Endothelial cell of umbilical vein (primary cell): ENCODE results near the gene DIAPH3. TPM values are rescaled to one million over a fixed set of nuclear protein-coding genes. Genes with fewer than 3 reads are reported as not detected.

Experiments used
- BruUV-seq: library from RNA; stranded (reverse); fragments of 400-500 nt; replicated peaks from 2 replicates; lab custom pipeline; 2021; lab: Mats Ljungman, UMichigan
- CTCF ChIA-PET: fragments of 300-600, 350-600 bp; sonication (Branson Sonifier 250); formaldehyde crosslinking; loops from one replicate; lab custom pipeline; 2021; ENCODE audit warnings: antibody characterized with exemption, inconsistent platforms; lab: Charles Lee
- POLR2A ChIA-PET: fragments of 300-600, 350-600 bp; sonication (Branson Sonifier 250); formaldehyde crosslinking; loops from one replicate; lab custom pipeline; 2021; ENCODE audit warnings: antibody characterized with exemption, inconsistent platforms; lab: Charles Lee
- DNase-seq: peaks from one replicate; pipeline ENCODE4 v3.0.0-alpha.2; 2011; ENCODE audit warnings: low read depth, low spot score
- FAIRE-seq: peaks from 2 replicates; lab custom pipeline; 2011; peaks lifted over from hg19 to GRCh38; lab: Jason Lieb, UNC
- H2AFZ ChIP-seq: 2 replicates; pipeline ENCODE4 v1.6.0; 2012; ENCODE audit warnings: low read depth, low read length, control low read depth, inconsistent platforms
- H3K27ac ChIP-seq: 2 replicates; pipeline ENCODE4 v1.5.1; 2011; ENCODE audit warnings: low read depth, mild to moderate bottlenecking, control low read depth, low read length, moderate library complexity; ENCODE audit not compliant: insufficient read depth
- H3K27me3 ChIP-seq, 2 experiments: 2 replicates each; pipeline versions ENCODE4 v1.6.0 to v1.6.1; 2011; ENCODE audit warnings: low read length in 2 of 2, mixed read lengths in 1 of 2; ENCODE audit not compliant: control insufficient read depth in 2 of 2, insufficient read depth in 2 of 2
- H3K36me3 ChIP-seq, 2 experiments: 2 replicates in 1 of 2; 3 replicates in 1 of 2; pipeline ENCODE4 v1.5.1; 2011; ENCODE audit warnings: low read length in 2 of 2, mild to moderate bottlenecking in 1 of 2, moderate library complexity in 1 of 2; ENCODE audit not compliant: control insufficient read depth in 2 of 2, insufficient read depth in 2 of 2; ENCODE audit errors: extremely low read depth in 1 of 2
- H3K4me1 ChIP-seq: 3 replicates; pipeline ENCODE4 v1.5.1; 2011; ENCODE audit warnings: mild to moderate bottlenecking, low read length; ENCODE audit not compliant: control insufficient read depth, insufficient read depth; ENCODE audit errors: extremely low read depth
- H3K4me2 ChIP-seq: 2 replicates; pipeline ENCODE4 v1.6.1; 2011; ENCODE audit warnings: low read length, control low read depth, mixed read lengths; ENCODE audit not compliant: insufficient read depth
- H3K4me3 ChIP-seq, 3 experiments: fragments of 200-600 bp in 1 of 3; sonication (generic), shearing (Covaris generic) in 1 of 3; replicated peaks in 1 of 3; 2 replicates each; pipeline ENCODE4 v1.5.1; 2011 to 2016; ENCODE audit warnings: control low read depth in 3 of 3, low read length in 3 of 3, mild to moderate bottlenecking in 2 of 3, inconsistent platforms in 1 of 3, low read depth in 1 of 3, moderate library complexity in 1 of 3; ENCODE audit not compliant: insufficient read depth in 1 of 3
- H3K79me2 ChIP-seq: 2 replicates; pipeline ENCODE4 v1.6.0; 2012; ENCODE audit warnings: low read length, inconsistent platforms; ENCODE audit not compliant: control insufficient read depth, insufficient read depth
- H3K9ac ChIP-seq: replicated peaks from 2 replicates; pipeline ENCODE3; 2011; ENCODE audit warnings: low read length, control low read depth; ENCODE audit not compliant: insufficient read depth; ENCODE audit errors: extremely low read depth
- H3K9me1 ChIP-seq: replicated peaks from 3 replicates; pipeline ENCODE4 v1.6.0; 2011; ENCODE audit warnings: mild to moderate bottlenecking, low read length; ENCODE audit not compliant: control insufficient read depth, insufficient read depth; ENCODE audit errors: extremely low read depth
- H3K9me3 ChIP-seq: replicated peaks from 2 replicates; pipeline ENCODE4 v1.5.1; 2012; ENCODE audit warnings: low read length, inconsistent platforms; ENCODE audit not compliant: control insufficient read depth, insufficient read depth
- H4K20me1 ChIP-seq: replicated peaks from 2 replicates; pipeline ENCODE3; 2011; ENCODE audit warnings: mild to moderate bottlenecking, low read length; ENCODE audit not compliant: control insufficient read depth, insufficient read depth; ENCODE audit errors: extremely low read depth
- CTCF ChIP-seq, 2 donors: IDR thresholded peaks; 1 replicate in 1 of 2; 2 replicates in 1 of 2; pipeline ENCODE4 v1.5.1; 2011; ENCODE audit warnings: low read length in 2 of 2, mild to moderate bottlenecking in 2 of 2, moderate library complexity in 2 of 2, control low read depth in 1 of 2, inconsistent platforms in 1 of 2, low read depth in 1 of 2; ENCODE audit not compliant: insufficient read depth in 1 of 2; ENCODE audit errors: extremely low read depth in 1 of 2
- EZH2 ChIP-seq: IDR thresholded peaks from 2 replicates; pipeline ENCODE4 v1.6.1; 2012; ENCODE audit warnings: borderline replicate concordance, low read depth, mild to moderate bottlenecking, moderate library complexity, low read length, inconsistent platforms; ENCODE audit not compliant: severe bottlenecking
- FOS ChIP-seq: IDR thresholded peaks from 2 replicates; pipeline ENCODE4 v1.6.1; 2011; ENCODE audit warnings: mild to moderate bottlenecking, low read length, moderate library complexity, borderline replicate concordance; ENCODE audit not compliant: insufficient read depth
- GATA2 ChIP-seq: IDR thresholded peaks from 2 replicates; pipeline ENCODE4 v1.7.0; 2011; ENCODE audit warnings: low read depth, mild to moderate bottlenecking, moderate library complexity, mixed read lengths, low read length; ENCODE audit not compliant: insufficient read length, insufficient read depth
- JUN ChIP-seq: IDR thresholded peaks from 2 replicates; pipeline ENCODE4 v1.6.1; 2011; ENCODE audit warnings: borderline replicate concordance, low read depth; ENCODE audit not compliant: insufficient read length, insufficient read depth
- MYC ChIP-seq: IDR thresholded peaks from one replicate; pipeline ENCODE4 v1.6.1; 2011; ENCODE audit warnings: mild to moderate bottlenecking, low read depth, low read length
- POLR2A ChIP-seq: IDR thresholded peaks from 2 replicates; pipeline ENCODE4 v1.6.1; 2012; ENCODE audit warnings: low read depth, mild to moderate bottlenecking, control low read depth, low read length
- POLR2AphosphoS5 ChIP-seq: IDR thresholded peaks from 2 replicates; pipeline ENCODE4 v1.6.1; 2012; ENCODE audit warnings: low read depth, mild to moderate bottlenecking, control low read depth, low read length, moderate library complexity; ENCODE audit not compliant: insufficient read depth
- dilution Hi-C: fragments of 300-500 bp; cut with MboI; formaldehyde crosslinking; loops from one replicate; pipeline ENCODE4 v1.15.0; 2019; ENCODE audit warnings: low sequenced_read_pairs; ENCODE audit not compliant: extremely low pct_ligation_motif_present
- intact Hi-C: fragments of 100-400 bp; cut with micrococcal nuclease; formaldehyde crosslinking; loops from one replicate; pipeline ENCODE4 v1.10.0; 2022
- polyA plus RNA-seq, 4 experiments: library from polyadenylated mRNA; depleted of rRNA in 3 of 4; stranded (reverse) in 3 of 4; unstranded in 1 of 4; fragments of >200 nt; gene quantifications; 2 replicates each; pipeline versions ENCODE4 v1.2.1 to v1.2.3, GENCODE V29; 2011 to 2012; ENCODE audit warnings: missing spikeins in 1 of 4
- total RNA-seq: library from RNA; stranded (reverse); gene quantifications from 2 replicates; pipeline ENCODE4 v1.2.3, GENCODE V29; 2021
- TF ChIP-seq, protein P1 (sequence below): IDR thresholded peaks from 2 replicates; pipeline ENCODE4 v1.6.1; 2011; ENCODE audit not compliant: insufficient read depth, insufficient read length

Gene DIAPH3
- total and polyA plus RNA-seq, 2 donors (not counting 3 experiments of a cell fraction or from before 2014, with no cell fraction given), result 9.9 to 44.0 TPM

GRCh38 chr13:59893266-59893665 lies 270.5 kb downstream of the DIAPH3 start:
- H3K36me3 ChIP-seq, result no peaks in the 10 kb centered on the region
- H3K4me2 ChIP-seq, result no peak overlapping the region
- no peaks in the 10 kb centered on the region for H4K20me1 ChIP-seq
- H3K27me3 ChIP-seq, result no peaks in the 10 kb centered on the region
- dilution Hi-C loops (no loop called here), intact Hi-C loops (no loop called here)
- no peaks in the 10 kb centered on the region for H3K4me1 ChIP-seq
- no peak overlapping the region for H3K9ac ChIP-seq
- no peak overlapping the region for H3K27ac ChIP-seq
- TF ChIP-seq GATA2, result no peak
- TF ChIP-seq, protein P1, sequence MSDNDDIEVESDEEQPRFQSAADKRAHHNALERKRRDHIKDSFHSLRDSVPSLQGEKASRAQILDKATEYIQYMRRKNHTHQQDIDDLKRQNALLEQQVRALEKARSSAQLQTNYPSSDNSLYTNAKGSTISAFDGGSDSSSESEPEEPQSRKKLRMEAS, result no peak
- TF ChIP-seq POLR2A, result no peak
- no peak for TF ChIP-seq MYC
- TF ChIP-seq CTCF (IDR thresholded peaks at IDR 0.05; ENCODE audit: extremely low read depth in 1 of 2, insufficient read depth in 1 of 2, low read depth in 1 of 2, low read length in 2 of 2), result no peak
- no peak for TF ChIP-seq FOS
- no peak for TF ChIP-seq POLR2AphosphoS5
- no peak for TF ChIP-seq EZH2
- no peak for TF ChIP-seq JUN
- CTCF ChIA-PET, result no interaction called here
- no peaks in the 10 kb centered on the region for H3K9me3 ChIP-seq
- H2AFZ ChIP-seq, result no peak overlapping the region
- POLR2A ChIA-PET, result no interaction called here
- BruUV-seq, result no TSS peak
- H3K79me2 ChIP-seq, result no peaks in the 10 kb centered on the region
- H3K9me1 ChIP-seq, result no peaks in the 10 kb centered on the region
- FAIRE-seq, result no peak
- H3K4me3 ChIP-seq, result no peak overlapping the region
- no peak for DNase-seq
